ENCODE measurements around the gene RUSC2. TPM values are rescaled to one million over a fixed set of nuclear protein-coding genes. Genes with fewer than 3 reads are reported as not detected.

The RUSC2 gene
- total RNA-seq, 1 experiment from 2014 or later = 10.7 TPM

- Histone ChIP-seq H3K4me2 (ENCODE audit: low read length) (no peak overlapping the region), H2AFZ (ENCODE audit: low read length) (no peak overlapping the region), H4K20me1 (ENCODE audit: low read length) (no peaks in the 10 kb centered on the region), H3K27ac (ENCODE audit: low read length) (no peak overlapping the region), H3K9ac (ENCODE audit: low read length) (no peak overlapping the region), H3K27me3 (ENCODE audit: low read length) (no peaks in the 10 kb centered on the region), H3K9me3 (ENCODE audit: low read length) (no peaks in the 10 kb centered on the region), H3K4me3 (ENCODE audit: low read length) (no peak overlapping the region), H3K36me3 (ENCODE audit: low read depth, low read length) (no peaks in the 10 kb centered on the region), H3K9me2 (replicated peaks; ENCODE audit: low read length) (no peaks in the 10 kb centered on the region), H3F3A (ENCODE audit: low read length, unreplicated experiment) (no peaks in the 10 kb centered on the region), H3K79me2 (ENCODE audit: low read length) (no peaks in the 10 kb centered on the region), H3K4me1 (ENCODE audit: insufficient read depth, low read length) (no peaks in the 10 kb centered on the region)
- CTCF ChIA-PET = no interaction called here
- ATAC-seq (no peak), DNase-seq (no peak)
- TF ChIP-seq EZH2phosphoT487 (IDR thresholded peaks at IDR 0.05; ENCODE audit: borderline replicate concordance, low read length) = no peak
- no peak for TF ChIP-seq CTCF (conservative IDR thresholded peaks at IDR 0.05; ENCODE audit: low read depth, low read length)
- no peak for TF ChIP-seq EZH2 (IDR thresholded peaks at IDR 0.05; ENCODE audit: low read length, unreplicated experiment)
- no TSS peak for BruUV-seq (replicated peaks)
- POLR2A ChIA-PET (ENCODE audit: unreplicated experiment) = no interaction called here
- intact Hi-C loops (cut with micrococcal nuclease) = no loop called here
Observed at GRCh38 chr9:35448496-35448895, 41.4 kb upstream of the RUSC2 start.

GRCh38 chr9:35452481-35452880, 37.4 kb upstream of the RUSC2 start:
- ChIA-PET CTCF (no interaction called here), POLR2A (ENCODE audit: unreplicated experiment) (no interaction called here)
- intact Hi-C loops (cut with micrococcal nuclease) = no loop called here
- Histone ChIP-seq H3K27ac (ENCODE audit: low read length) (no peak overlapping the region), H3F3A (ENCODE audit: low read length, unreplicated experiment) (no peaks in the 10 kb centered on the region), H3K4me1 (ENCODE audit: insufficient read depth, low read length) (no peaks in the 10 kb centered on the region), H3K36me3 (ENCODE audit: low read depth, low read length) (no peaks in the 10 kb centered on the region), H3K27me3 (ENCODE audit: low read length) (no peaks in the 10 kb centered on the region), H3K4me2 (ENCODE audit: low read length) (no peak overlapping the region), H3K4me3 (ENCODE audit: low read length) (no peak overlapping the region), H2AFZ (ENCODE audit: low read length) (no peak overlapping the region), H4K20me1 (ENCODE audit: low read length) (no peaks in the 10 kb centered on the region), H3K9me2 (replicated peaks; ENCODE audit: low read length) (no peaks in the 10 kb centered on the region), H3K79me2 (ENCODE audit: low read length) (no peaks in the 10 kb centered on the region), H3K9me3 (ENCODE audit: low read length) (no peaks in the 10 kb centered on the region), H3K9ac (ENCODE audit: low read length) (no peak overlapping the region)
- TF ChIP-seq EZH2phosphoT487 (IDR thresholded peaks at IDR 0.05; ENCODE audit: borderline replicate concordance, low read length) (no peak), CTCF (conservative IDR thresholded peaks at IDR 0.05; ENCODE audit: low read depth, low read length) (0 out of 2 replicates have a peak, but pooled peaks have one; percentile 34)
- DNase-seq (no peak), ATAC-seq (no peak)
- BruUV-seq (replicated peaks) = no TSS peak

- Histone ChIP-seq H3F3A (ENCODE audit: low read length, unreplicated experiment) (no peaks in the 10 kb centered on the region), H3K9me3 (ENCODE audit: low read length) (no peaks in the 10 kb centered on the region), H3K27me3 (ENCODE audit: low read length) (no peaks in the 10 kb centered on the region), H2AFZ (ENCODE audit: low read length) (no peak overlapping the region), H3K4me2 (ENCODE audit: low read length) (no peak overlapping the region), H3K36me3 (ENCODE audit: low read depth, low read length) (no peaks in the 10 kb centered on the region), H3K27ac (ENCODE audit: low read length) (no peak overlapping the region), H3K4me3 (ENCODE audit: low read length) (no peak overlapping the region), H4K20me1 (ENCODE audit: low read length) (no peaks in the 10 kb centered on the region), H3K4me1 (ENCODE audit: insufficient read depth, low read length) (no peaks in the 10 kb centered on the region), H3K79me2 (ENCODE audit: low read length) (no peaks in the 10 kb centered on the region), H3K9ac (ENCODE audit: low read length) (no peak overlapping the region), H3K9me2 (replicated peaks; ENCODE audit: low read length) (no peaks in the 10 kb centered on the region)
- BruUV-seq (replicated peaks) = no TSS peak
- no peak for TF ChIP-seq EZH2phosphoT487 (IDR thresholded peaks at IDR 0.05; ENCODE audit: borderline replicate concordance, low read length)
- no peak for TF ChIP-seq EZH2 (IDR thresholded peaks at IDR 0.05; ENCODE audit: low read length, unreplicated experiment)
- TF ChIP-seq CTCF (conservative IDR thresholded peaks at IDR 0.05; ENCODE audit: low read depth, low read length) = no peak
- no peak for ATAC-seq
- DNase-seq = peak; percentile 32
- ChIA-PET POLR2A (ENCODE audit: unreplicated experiment) (no interaction called here), CTCF (no interaction called here)
- intact Hi-C loops (cut with micrococcal nuclease) = no loop called here
Observed at GRCh38 chr9:35453786-35454185, 36.1 kb upstream of the RUSC2 start.

Data from PC-3 (cell line).